Left ventricle myocardium inferior (tissue), 1 donor: Measurements from ENCODE around the gene NENF. TPM values are rescaled to one million over a fixed set of nuclear protein-coding genes. Genes with fewer than 3 reads are reported as not detected.

Experiments used
- DNase-seq: peaks from one replicate; pipeline ENCODE4 v3.0.0-alpha.2; 2020
- H3K27ac ChIP-seq: fragments of 200-600 bp; replicated peaks from 2 replicates; pipeline ENCODE4 v1.8.0; 2021
- H3K27me3 ChIP-seq: fragments of 200-600 bp; 2 replicates; pipeline ENCODE4 v1.8.0; 2021; ENCODE audit warnings: low read depth
- H3K36me3 ChIP-seq: fragments of 200-600 bp; 2 replicates; pipeline ENCODE4 v1.8.0; 2021
- H3K4me1 ChIP-seq: fragments of 200-600 bp; 2 replicates; pipeline ENCODE4 v1.8.0; 2021
- H3K4me3 ChIP-seq: fragments of 200-600 bp; 2 replicates; pipeline ENCODE4 v1.8.0; 2021; ENCODE audit warnings: mild to moderate bottlenecking, moderate library complexity
- H3K9me3 ChIP-seq: fragments of 200-600 bp; replicated peaks from 2 replicates; pipeline ENCODE4 v1.8.0; 2021
- intact Hi-C: fragments of 100-400 bp; cut with micrococcal nuclease; formaldehyde crosslinking; loops from one replicate; pipeline ENCODE4 v1.11.0; 2022
- total RNA-seq: library from RNA; stranded (reverse); fragmentation: NEBNext Ultra II Directional; extraction: Animal tissue kit (Norgen Biotek cat#: 25700); gene quantifications from one replicate; pipeline ENCODE4 v1.2.1, GENCODE V29; 2021
- TF ChIP-seq, protein P1 (sequence below): fragments of 200-600 bp; IDR thresholded peaks from 2 replicates; pipeline ENCODE4 v1.8.0; 2021; ENCODE audit warnings: antibody characterized with exemption, mild to moderate bottlenecking, borderline replicate concordance
- donor health status: DM: no; HTN: yes; CAD: no; lungs with severe emphysema.

NENF gene
- total RNA-seq, 1 donor from 2014 or later = 108 TPM

DNA sequence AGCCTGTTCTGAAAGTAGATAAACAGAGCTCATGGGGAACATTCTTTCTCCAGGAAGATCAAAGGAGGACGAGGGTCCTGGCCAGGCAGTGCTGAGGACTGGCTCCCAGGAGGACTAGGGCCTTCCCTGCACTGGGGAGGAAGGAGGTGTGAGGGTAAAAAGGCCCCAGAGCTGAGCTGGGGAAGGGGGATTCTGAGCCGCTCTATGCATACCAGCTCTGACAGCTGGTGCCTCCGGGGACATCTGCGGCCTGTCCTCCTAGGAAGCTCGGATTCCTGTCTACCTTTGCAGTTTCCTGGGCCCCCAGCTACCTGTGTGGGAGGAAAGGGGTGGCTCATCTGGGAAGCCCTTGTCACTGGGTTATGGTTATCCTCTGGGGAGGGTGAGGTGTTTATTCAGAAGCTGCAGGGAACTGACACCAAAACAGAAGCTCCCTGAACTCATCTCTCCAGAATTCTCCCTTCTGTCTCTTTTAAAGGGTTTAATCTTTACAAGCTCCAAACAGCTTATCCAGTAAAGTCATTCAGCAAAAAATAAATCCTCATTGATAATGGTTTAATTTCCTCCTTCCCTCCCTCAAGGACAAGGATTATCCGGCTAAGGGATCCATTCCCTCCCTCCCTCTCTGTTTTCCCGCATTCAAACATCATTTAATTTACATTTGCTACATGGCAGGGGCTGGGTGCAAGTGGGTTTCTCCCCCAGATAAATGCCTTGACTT is 31.0 kb downstream of the NENF start:
- no peaks in the 10 kb centered on the region for H3K4me1 ChIP-seq
- H3K4me3 ChIP-seq = no peak overlapping the region
- no peaks in the 10 kb centered on the region for H3K27me3 ChIP-seq
- H3K9me3 ChIP-seq = no peaks in the 10 kb centered on the region
- H3K27ac ChIP-seq = no peak overlapping the region
- no peak for DNase-seq
- TF ChIP-seq, protein P1, sequence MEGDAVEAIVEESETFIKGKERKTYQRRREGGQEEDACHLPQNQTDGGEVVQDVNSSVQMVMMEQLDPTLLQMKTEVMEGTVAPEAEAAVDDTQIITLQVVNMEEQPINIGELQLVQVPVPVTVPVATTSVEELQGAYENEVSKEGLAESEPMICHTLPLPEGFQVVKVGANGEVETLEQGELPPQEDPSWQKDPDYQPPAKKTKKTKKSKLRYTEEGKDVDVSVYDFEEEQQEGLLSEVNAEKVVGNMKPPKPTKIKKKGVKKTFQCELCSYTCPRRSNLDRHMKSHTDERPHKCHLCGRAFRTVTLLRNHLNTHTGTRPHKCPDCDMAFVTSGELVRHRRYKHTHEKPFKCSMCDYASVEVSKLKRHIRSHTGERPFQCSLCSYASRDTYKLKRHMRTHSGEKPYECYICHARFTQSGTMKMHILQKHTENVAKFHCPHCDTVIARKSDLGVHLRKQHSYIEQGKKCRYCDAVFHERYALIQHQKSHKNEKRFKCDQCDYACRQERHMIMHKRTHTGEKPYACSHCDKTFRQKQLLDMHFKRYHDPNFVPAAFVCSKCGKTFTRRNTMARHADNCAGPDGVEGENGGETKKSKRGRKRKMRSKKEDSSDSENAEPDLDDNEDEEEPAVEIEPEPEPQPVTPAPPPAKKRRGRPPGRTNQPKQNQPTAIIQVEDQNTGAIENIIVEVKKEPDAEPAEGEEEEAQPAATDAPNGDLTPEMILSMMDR = no peak
- intact Hi-C loops = no loop called here
- no peaks in the 10 kb centered on the region for H3K36me3 ChIP-seq

DNA sequence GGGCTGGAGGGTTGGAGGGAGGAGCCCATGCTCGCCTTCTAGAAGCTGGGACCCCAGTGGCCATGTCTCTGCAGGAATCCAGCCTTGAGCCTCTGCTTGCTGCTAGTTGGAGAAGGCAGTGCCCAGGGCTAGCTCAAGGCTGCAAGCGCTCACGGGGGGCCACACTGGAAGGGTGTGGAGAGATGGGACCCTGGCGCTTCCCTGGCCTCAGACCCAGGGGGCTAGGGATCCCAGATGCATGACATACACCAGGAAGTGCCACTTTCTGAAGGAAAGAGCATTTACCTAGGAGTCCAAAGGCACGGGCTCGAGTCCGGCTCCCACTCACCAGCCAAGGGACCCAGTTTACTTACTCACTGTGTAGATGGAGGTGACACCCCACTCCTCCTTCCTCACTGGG is 32.6 kb downstream of the NENF start:
- Histone ChIP-seq H3K9me3 (no peaks in the 10 kb centered on the region), H3K4me1 (peaks cover 6% of the 10 kb centered on the region), H3K36me3 (no peaks in the 10 kb centered on the region), H3K27me3 (no peaks in the 10 kb centered on the region), H3K27ac (no peak overlapping the region), H3K4me3 (no peak overlapping the region)
- DNase-seq = no peak
- TF ChIP-seq, protein P1 = no peak
- intact Hi-C loops = no loop called here

DNA sequence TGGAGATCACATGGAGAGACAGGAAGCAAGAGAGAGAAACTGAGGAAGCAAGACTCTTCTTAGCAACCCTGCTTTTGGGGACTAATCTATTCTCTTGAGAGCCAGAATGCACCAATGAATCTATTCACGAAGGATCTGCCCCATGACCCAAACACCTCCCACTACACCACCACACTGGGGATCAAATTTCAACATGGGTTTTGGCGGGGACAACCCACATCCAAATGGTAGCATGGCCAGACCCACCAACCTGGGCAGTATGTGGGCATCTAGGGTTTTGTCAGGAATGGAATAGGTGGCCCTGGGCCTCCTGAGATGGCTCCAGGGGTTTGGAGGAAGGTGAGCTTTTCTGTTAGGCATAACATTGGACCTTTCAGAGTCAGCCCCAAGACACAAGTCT is 33.7 kb downstream of the NENF start:
- H3K4me1 ChIP-seq = peaks cover 9% of the 10 kb centered on the region
- H3K27me3 ChIP-seq = no peaks in the 10 kb centered on the region
- TF ChIP-seq, protein P1 = no peak
- no peaks in the 10 kb centered on the region for H3K36me3 ChIP-seq
- no peak overlapping the region for H3K27ac ChIP-seq
- no peak overlapping the region for H3K4me3 ChIP-seq
- DNase-seq = no peak
- no peaks in the 10 kb centered on the region for H3K9me3 ChIP-seq
- intact Hi-C loops = no loop called here

DNA sequence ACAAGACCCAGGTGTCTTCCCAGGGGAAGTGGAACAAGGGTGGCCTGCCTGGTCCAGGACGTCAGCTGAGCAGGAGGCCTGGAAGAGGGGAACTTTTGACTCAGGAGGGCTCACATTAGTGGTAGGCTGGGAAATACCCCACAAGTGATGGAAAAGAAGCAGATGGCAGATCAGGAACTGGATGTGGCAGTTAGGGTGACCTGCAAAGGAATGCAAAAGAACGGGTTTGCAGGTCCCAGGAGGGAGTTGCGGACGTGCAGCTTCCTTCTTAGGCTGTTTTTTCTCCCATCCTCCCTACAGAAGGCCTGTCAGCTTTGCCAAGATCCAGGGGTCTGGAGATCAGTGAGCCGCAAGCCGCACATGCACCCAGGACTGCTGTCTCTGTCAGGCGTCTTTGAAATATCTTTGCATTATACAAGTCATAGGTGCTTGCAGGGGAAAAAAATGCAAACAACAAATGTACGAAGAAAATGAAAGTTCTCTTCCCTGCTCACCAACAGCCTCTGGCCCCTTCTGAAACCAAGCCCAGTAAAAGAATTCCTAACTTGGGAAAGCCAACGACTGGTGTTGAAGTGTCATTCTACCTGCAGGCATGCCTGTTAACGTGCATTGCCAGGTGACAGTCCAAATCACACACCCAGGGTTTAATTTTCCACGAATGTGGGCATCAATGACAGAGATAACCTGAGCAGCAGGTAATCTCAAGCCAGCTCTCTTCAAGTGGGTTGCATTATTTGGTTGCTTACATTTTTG is 34.4 kb downstream of the NENF start:
- H3K36me3 ChIP-seq = no peaks in the 10 kb centered on the region

DNA sequence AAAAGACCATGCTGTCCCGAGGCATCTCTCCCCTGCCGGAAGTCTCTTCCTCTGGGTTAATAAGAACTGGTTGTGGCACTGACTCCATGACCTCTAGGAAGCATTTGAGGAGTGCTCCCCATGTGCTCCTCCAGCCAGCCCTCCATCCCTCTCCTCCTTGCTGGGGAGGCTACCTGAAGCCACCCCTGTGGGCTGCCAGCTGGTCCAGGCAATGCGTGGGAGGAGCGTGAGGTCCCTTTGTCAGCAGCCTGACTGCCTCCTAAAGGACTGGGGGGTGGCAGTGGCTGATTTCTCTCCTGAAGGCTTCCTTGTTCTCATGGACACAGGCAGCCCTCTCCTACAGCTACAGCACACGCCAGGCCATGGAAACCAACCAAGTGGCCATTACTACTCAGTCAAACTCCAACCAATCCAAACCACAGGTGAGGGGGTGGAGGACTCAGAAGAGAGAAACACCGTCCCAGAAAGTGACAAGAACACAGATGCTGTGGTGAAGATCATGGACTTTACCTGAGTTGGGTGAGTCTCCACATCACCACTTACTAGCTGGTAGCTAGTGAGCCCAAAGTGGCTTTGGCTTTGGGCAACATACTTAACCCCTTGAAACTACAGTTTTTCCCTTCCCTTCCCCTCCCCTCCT is 35.2 kb downstream of the NENF start:
- intact Hi-C loops = no loop called here

More for the DNA sequence above, 34.4 kb downstream of the NENF start:
- intact Hi-C loops = no loop called here
- Histone ChIP-seq H3K4me3 (no peak overlapping the region), H3K27ac (no peak overlapping the region), H3K9me3 (no peaks in the 10 kb centered on the region), H3K4me1 (peaks cover 9% of the 10 kb centered on the region), H3K27me3 (no peaks in the 10 kb centered on the region)
- no peak for DNase-seq
- TF ChIP-seq, protein P1 = no peak

More for the DNA sequence above, 35.2 kb downstream of the NENF start:
- no peaks in the 10 kb centered on the region for H3K9me3 ChIP-seq
- TF ChIP-seq, protein P1 = no peak
- H3K4me1 ChIP-seq = peaks cover 9% of the 10 kb centered on the region
- no peaks in the 10 kb centered on the region for H3K27me3 ChIP-seq
- no peaks in the 10 kb centered on the region for H3K36me3 ChIP-seq
- H3K27ac ChIP-seq = no peak overlapping the region
- DNase-seq = no peak
- H3K4me3 ChIP-seq = no peak overlapping the region
